NT2/D1 (cell line): Measurements from ENCODE around the gene KRTAP3-1.

ENCODE experiments used
- SUZ12 ChIP-seq: IDR thresholded peaks from 2 replicates; pipeline ENCODE4 v1.6.1; 2011; ENCODE audit not compliant: insufficient read length, insufficient read depth; ENCODE audit errors: extremely low read depth
- YY1 ChIP-seq: IDR thresholded peaks from 2 replicates; pipeline ENCODE4 v1.6.1; 2011; ENCODE audit not compliant: insufficient read length, insufficient read depth

DNA sequence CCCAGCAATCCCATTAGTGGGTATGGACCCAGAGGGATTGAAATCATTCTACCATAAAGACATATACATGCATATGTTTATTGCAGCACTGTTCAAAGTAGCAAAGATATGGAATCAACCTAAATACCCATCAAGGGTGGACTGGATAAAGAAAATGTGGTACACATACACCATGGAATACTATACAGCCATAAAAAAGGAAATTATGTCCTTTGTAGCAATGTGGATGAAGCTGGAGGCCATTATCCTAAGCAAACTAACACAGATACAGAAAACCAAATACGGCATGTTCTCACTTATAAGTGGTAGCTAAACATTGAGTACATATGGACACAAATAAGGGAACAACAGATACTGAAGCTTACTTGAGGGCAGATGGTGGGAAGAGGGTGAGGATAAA is 48.6 kb upstream of the KRTAP3-1 start:
- TF ChIP-seq YY1 (no peak), SUZ12 (no peak)
